Hair follicular keratinocyte (primary cell): ENCODE results near the gene UBXN4. TPM values are rescaled to one million over a fixed set of nuclear protein-coding genes. Genes with fewer than 3 reads are reported as not detected.

Experiments
- total RNA-seq: library from RNA; depleted of rRNA; stranded (reverse); fragments of >200 nt; gene quantifications from 2 replicates; pipeline ENCODE4 v1.2.3, GENCODE V29; 2015

The UBXN4 gene
- 37.4 and 39.9 TPM in 2 replicates for total RNA-seq

DNA sequence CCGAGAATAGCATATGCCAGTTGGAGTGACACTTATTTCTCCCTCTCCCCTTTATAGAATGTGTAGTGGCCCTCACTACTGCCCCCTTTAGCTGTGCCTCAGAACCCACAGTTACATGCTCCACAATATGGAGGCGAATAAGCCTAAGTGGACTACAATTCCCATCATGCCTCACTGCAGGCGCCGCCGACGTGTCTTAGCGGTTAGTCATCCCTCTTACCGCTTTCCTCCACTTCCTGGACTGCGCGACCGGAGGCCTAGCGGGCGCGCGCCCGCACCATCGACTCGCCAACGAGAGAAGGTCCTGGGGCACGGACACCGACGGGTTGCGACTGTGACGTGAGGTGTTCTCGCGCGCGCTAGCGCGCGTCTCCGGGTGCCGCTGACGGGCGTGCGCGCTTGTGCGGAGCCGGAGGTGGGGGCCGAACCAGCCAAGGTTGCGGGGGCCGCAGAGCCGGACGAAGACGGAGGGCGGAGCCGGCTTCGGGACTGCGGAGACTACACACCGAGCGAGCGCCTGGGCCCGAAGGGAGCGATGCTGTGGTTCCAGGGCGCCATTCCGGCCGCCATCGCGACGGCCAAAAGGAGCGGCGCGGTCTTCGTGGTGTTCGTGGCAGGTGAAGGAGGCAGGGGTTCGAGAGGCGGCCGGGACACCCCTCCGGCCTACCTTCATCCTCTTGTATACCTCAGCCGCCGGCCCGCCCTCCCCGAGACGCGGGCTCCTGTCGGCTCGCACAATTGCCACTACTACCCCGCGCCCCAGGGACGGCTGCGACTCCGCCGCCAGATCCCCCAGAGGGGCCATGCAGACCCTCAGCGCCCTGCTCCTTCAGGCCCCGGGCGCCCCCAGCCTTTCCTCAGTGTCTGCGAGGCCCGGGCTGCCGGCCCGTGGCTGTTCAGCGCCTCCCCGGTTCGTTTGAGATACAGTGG, at the start of gene UBXN4:
TSS of gene UBXN4 (plus strand) at position 461 of the 930 bp plus-strand sequence. CDS start at position 536, 75 bp downstream.

Other genes starting within 250 kb of the UBXN4 start
- gene ZRANB3, start 210.6 kb upstream of the UBXN4 start, total RNA-seq, result 4.2 and 10.5 TPM in 2 replicates
- 15.0 and 16.3 TPM in 2 replicates for gene R3HDM1, start 210.4 kb upstream of the UBXN4 start, total RNA-seq
- 0.04 and 0.08 TPM in 2 replicates for gene LCT, start 95.3 kb downstream of the UBXN4 start, total RNA-seq
- gene MCM6, start 134.6 kb downstream of the UBXN4 start, total RNA-seq, result 15.6 and 33.6 TPM in 2 replicates
- 72.8 and 80.5 TPM in 2 replicates for gene DARS1, start 243.8 kb downstream of the UBXN4 start, total RNA-seq